ENCODE measurements around the gene ANKRD37. TPM values are rescaled to one million over a fixed set of nuclear protein-coding genes. Genes with fewer than 3 reads are reported as not detected.

Gene ANKRD37
- total and polyA plus RNA-seq, 9 of the 15 experiments (the other 6 are each of a cell fraction or from before 2014, with no cell fraction given) = 1.3 to 53.7 (median 3.6) TPM

GRCh38 chr4:185359767-185360446, 36.7 kb upstream of the ANKRD37 start:
- Histone ChIP-seq H3K4me2 (ENCODE audit: insufficient read depth, low read length) (peak overlapping the region; percentile 40; the same call in 1 of the 2 replicates), H3K4me1 (replicated peaks in 1 of 2; ENCODE audit: control insufficient read depth in 2 of 2, insufficient read depth in 2 of 2, low read length in 2 of 2) (peaks cover 13 to 37% of the 10 kb centered on the region in 2 experiments), H3K9me3 (replicated peaks; ENCODE audit: control insufficient read depth, insufficient read depth, low read depth, low read length) (no peaks in the 10 kb centered on the region), H2AFZ (ENCODE audit: low read depth, low read length) (peak overlapping the region; percentile 70), H3K79me2 (ENCODE audit: control insufficient read depth, insufficient read depth, low read length) (no peaks in the 10 kb centered on the region), H3K9me1 (ENCODE audit: control insufficient read depth, insufficient read depth, low read length) (no peaks in the 10 kb centered on the region), H3K36me3 (ENCODE audit: control insufficient read depth, insufficient read depth, low read length) (no peaks in the 10 kb centered on the region; the same call in 2 of the 3 replicates), H3K4me3 (no peak overlapping the region), H3K9ac (ENCODE audit: insufficient read depth in 1 of 2, low read depth in 2 of 2, low read length in 2 of 2) (peak overlapping the region in 1 of 2 experiments; percentile 23; a peak in 2 of 4 replicates), H3K27me3 (ENCODE audit: control insufficient read depth in 2 of 2, insufficient read depth in 2 of 2, low read length in 2 of 2) (no peaks in the 10 kb centered on the region), H3K27ac (ENCODE audit: extremely low read depth, low read depth, low read length) (peak overlapping the region; percentile 54; the same call in 2 of the 3 replicates), H4K20me1 (replicated peaks; ENCODE audit: control insufficient read depth, insufficient read depth, low read length) (no peaks in the 10 kb centered on the region)
- peak; percentile 82 for FAIRE-seq
- ATAC-seq = peak; percentile 73
- ChIA-PET POLR2A (no interaction called here), CTCF (ENCODE audit: low intra/inter-chr PET ratio) (no interaction called here)
- no TSS peak for BruUV-seq (replicated peaks)
- peak; percentile 21 to 79 (median 47) for DNase-seq (ENCODE audit: extremely low read depth in 1 of 4, low spot score in 3 of 4)
- intact Hi-C loops (cut with micrococcal nuclease) (loop anchor here (2.0 kb wide), 1 partner anchor 35 kb away; the partner anchor contains the start of gene LRP2BP), in situ Hi-C loops (cut with MboI) (no loop called here)
- 6% methylated on average over 8 of the region's 8 CpGs for WGBS (ENCODE audit: insufficient coverage, low coverage, missing lambda C conversion rate)
- TF ChIP-seq TCF7 (IDR thresholded peaks at IDR 0.05; ENCODE audit: borderline replicate concordance) (no peak), FOXK2 (conservative IDR thresholded peaks at IDR 0.05 in 1 of 2, IDR thresholded peaks at IDR 0.05 in 1 of 2; ENCODE audit: low read depth in 2 of 2) (peak; percentile 24 to 48; a peak in 2 of 4 replicates), E2F6 (IDR thresholded peaks at IDR 0.05; ENCODE audit: borderline replicate concordance in 1 of 2, extremely low read depth in 1 of 2, insufficient read depth in 1 of 2, insufficient read length in 1 of 2, low read depth in 1 of 2, low read length in 1 of 2, poor library complexity in 1 of 2, severe bottlenecking in 1 of 2) (peak in 1 of 2 experiments; percentile 60), TCF3 (CRISPR knock-in tag; IDR thresholded peaks at IDR 0.05) (no peak; the same call in 1 of the 2 replicates), ZNF445 (CRISPR knock-in tag; IDR thresholded peaks at IDR 0.05; ENCODE audit: low read depth) (no peak), BHLHE40 (IDR thresholded peaks at IDR 0.05; ENCODE audit: low read length) (0 out of 2 replicates have a peak, but pooled peaks have one; percentile 41), ETS1 (conservative IDR thresholded peaks at IDR 0.05; ENCODE audit: control insufficient read depth, low read depth, low read length) (no peak), MAFF (IDR thresholded peaks at IDR 0.05; ENCODE audit: low read length) (peak; percentile 32; the same call in 1 of the 2 replicates), MYNN (IDR thresholded peaks at IDR 0.05) (no peak), MYNN (CRISPR knock-in tag; IDR thresholded peaks at IDR 0.05) (no peak), HSF4 (CRISPR knock-in tag; IDR thresholded peaks at IDR 0.05; ENCODE audit: borderline replicate concordance) (no peak), CXXC5 (CRISPR knock-in tag; IDR thresholded peaks at IDR 0.05) (0 out of 2 replicates have a peak, but pooled peaks have one; percentile 26), ZNF347 (CRISPR knock-in tag; IDR thresholded peaks at IDR 0.05; ENCODE audit: low read depth) (no peak), ZC3H4 (CRISPR knock-in tag; IDR thresholded peaks at IDR 0.05; ENCODE audit: borderline replicate concordance) (no peak), JUND (IDR thresholded peaks at IDR 0.05; ENCODE audit: borderline replicate concordance, low read depth, low read length) (peak; percentile 94), JUND (tag; IDR thresholded peaks at IDR 0.05; ENCODE audit: borderline replicate concordance, low read depth, low read length) (peak; percentile 93; the same call in 2 of the 3 replicates), CBX1 (IDR thresholded peaks at IDR 0.05; ENCODE audit: low read depth) (no peak), TRIM28 (IDR thresholded peaks at IDR 0.05) (no peak), TAF9B (IDR thresholded peaks at IDR 0.05; ENCODE audit: partially characterized antibody) (peak; percentile 36), ZNF23 (CRISPR knock-in tag; IDR thresholded peaks at IDR 0.05) (no peak), TARDBP (IDR thresholded peaks at IDR 0.05) (no peak)

All from K562 (cell line).